Peyer's patch (tissue), 4 donors: ENCODE measurements around the gene ASTN1. TPM values are rescaled to one million over a fixed set of nuclear protein-coding genes. Genes with fewer than 3 reads are reported as not detected.

Experiments used
- DNase-seq, 3 donors: peaks; one replicate each; pipeline ENCODE4 v3.0.0-alpha.2; 2017 to 2019
- H3K27ac ChIP-seq, 4 donors: fragments of 200-600 bp; sonication (generic); one replicate each; pipeline ENCODE4 v1.5.1; 2016 to 2019
- H3K27me3 ChIP-seq, 2 donors: fragments of 200-600 bp; sonication (generic); one replicate each; pipeline ENCODE4 v1.5.1; 2019
- H3K36me3 ChIP-seq, 3 donors: fragments of 200-600 bp; sonication (generic); one replicate each; pipeline ENCODE4 v1.5.1; 2016 to 2019
- H3K4me1 ChIP-seq, 4 donors: fragments of 200-600 bp; sonication (generic); one replicate each; pipeline ENCODE4 v1.5.1; 2016 to 2019
- H3K4me3 ChIP-seq, 4 donors: fragments of 200-600 bp; sonication (generic); 1 replicate in 3 of 4; 2 replicates in 1 of 4; pipeline ENCODE4 v1.5.1; 2016 to 2019; ENCODE audit warnings: mild to moderate bottlenecking in 1 of 4
- H3K9me3 ChIP-seq, 4 donors: fragments of 200-600 bp; sonication (generic); one replicate each; pipeline ENCODE4 v1.5.1; 2016 to 2019; ENCODE audit warnings: mild to moderate bottlenecking in 1 of 4
- CTCF ChIP-seq, 6 experiments: fragments of 450-650 bp in 4 of 6; fragments of 200-600 bp in 2 of 6; sonication (generic) in 1 of 6; IDR thresholded peaks; one replicate each; pipeline ENCODE4 v1.5.1; 2017 to 2019; ENCODE audit warnings: antibody characterized with exemption in 6 of 6, mild to moderate bottlenecking in 3 of 6, moderate library complexity in 1 of 6
- POLR2A ChIP-seq, 2 donors: fragments of 450-650 bp; IDR thresholded peaks; one replicate each; pipeline ENCODE4 v1.5.1; 2017; ENCODE audit warnings: antibody characterized with exemption in 2 of 2, mild to moderate bottlenecking in 2 of 2, moderate library complexity in 2 of 2
- total RNA-seq, 4 donors: library from RNA; depleted of rRNA; stranded (reverse); fragments of >200 nt; gene quantifications; one replicate each; pipeline ENCODE4 v1.1.0, GENCODE V29; 2016

The ASTN1 gene
- total RNA-seq, 4 donors from 2014 or later, result 0.28 TPM; not detected in 3

DNA sequence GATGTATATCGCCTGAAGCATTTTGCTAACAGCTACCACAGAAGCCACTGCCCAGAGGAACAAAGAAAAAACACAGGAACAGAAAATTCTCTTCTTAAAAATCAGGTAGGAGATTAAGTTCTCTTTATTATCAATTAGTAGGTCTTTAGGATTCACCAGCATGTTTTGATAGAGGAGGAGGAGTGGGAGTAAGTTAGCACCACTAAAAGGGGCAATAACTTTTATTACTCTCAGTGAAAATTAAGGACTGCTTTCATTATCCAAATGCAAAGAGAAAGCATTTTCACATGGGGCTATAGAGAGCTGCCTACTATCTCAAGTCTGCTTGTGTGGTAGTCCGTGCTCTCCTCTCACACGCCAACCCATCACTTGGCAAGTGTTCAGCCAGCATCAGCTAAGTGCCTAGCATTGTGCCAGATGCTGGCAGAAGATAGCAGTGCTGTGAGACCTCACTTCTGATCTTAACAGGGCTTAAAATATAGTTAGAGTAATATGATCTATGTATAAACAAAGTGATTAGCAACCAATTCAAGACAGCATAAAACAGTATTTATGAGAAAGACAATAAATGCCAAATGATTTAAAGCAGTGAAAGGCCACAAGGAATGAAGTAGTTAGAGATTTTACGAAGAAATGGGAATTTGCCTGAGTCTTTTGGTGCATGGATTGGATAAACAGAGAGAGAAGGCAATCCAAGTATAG, 39.8 kb downstream of the ASTN1 start:
- DNase-seq, result no peak
- no peak overlapping the region for H3K27ac ChIP-seq
- no peaks in the 10 kb centered on the region for H3K27me3 ChIP-seq
- H3K4me1 ChIP-seq, result no peaks in the 10 kb centered on the region
- no peaks in the 10 kb centered on the region for H3K9me3 ChIP-seq
- no peak overlapping the region for H3K4me3 ChIP-seq
- H3K36me3 ChIP-seq, result no peaks in the 10 kb centered on the region
- no peak for TF ChIP-seq POLR2A (IDR thresholded peaks at IDR 0.05)
- TF ChIP-seq CTCF (IDR thresholded peaks at IDR 0.05), result no peak

DNA sequence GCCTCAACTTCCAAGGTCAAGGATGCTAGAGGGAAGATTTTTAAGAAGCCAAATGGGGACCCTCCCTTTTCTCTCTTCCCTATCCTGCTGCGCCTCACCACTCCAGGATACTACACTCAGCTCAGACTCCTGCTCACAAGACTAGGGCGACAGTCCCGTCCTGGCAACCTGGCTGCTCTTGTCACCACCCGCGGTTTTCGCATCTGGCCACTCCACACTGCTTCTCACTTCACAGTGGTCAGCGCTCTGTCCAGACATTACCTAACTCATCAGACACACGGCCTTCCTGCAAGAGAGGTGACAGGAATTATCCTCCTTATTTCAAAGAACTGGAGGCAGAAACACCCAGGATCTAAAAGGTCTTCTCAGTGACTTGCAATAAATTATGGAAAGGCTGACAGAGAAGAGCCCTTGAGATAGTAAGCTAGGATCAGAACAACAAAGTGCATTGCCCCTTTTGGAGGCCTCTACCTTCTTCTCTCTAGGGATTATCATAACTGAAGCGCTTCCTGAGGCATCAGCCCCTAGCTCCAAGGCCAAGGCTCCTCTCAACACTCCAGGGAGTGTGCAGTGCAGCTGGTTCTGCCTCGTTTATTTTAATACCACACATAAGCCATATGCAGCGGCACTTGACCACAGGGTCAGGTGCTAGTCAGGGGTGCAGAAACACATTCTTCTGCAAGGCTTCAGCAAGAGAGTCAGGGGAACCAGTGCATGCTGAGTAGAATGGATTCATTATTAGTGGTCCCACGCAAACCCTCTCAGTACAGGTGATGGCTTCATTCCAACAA, 41.9 kb downstream of the ASTN1 start:
- Histone ChIP-seq H3K27ac (no peak overlapping the region), H3K4me3 (no peak overlapping the region), H3K9me3 (no peaks in the 10 kb centered on the region), H3K27me3 (no peaks in the 10 kb centered on the region), H3K36me3 (no peaks in the 10 kb centered on the region), H3K4me1 (no peaks in the 10 kb centered on the region)
- DNase-seq, result no peak
- no peak for TF ChIP-seq POLR2A (IDR thresholded peaks at IDR 0.05)
- TF ChIP-seq CTCF (IDR thresholded peaks at IDR 0.05), result no peak

- TF ChIP-seq CTCF (IDR thresholded peaks at IDR 0.05), result no peak
- no peak for TF ChIP-seq POLR2A (IDR thresholded peaks at IDR 0.05)
- Histone ChIP-seq H3K4me1 (no peaks in the 10 kb centered on the region), H3K27ac (no peak overlapping the region), H3K27me3 (no peaks in the 10 kb centered on the region), H3K36me3 (no peaks in the 10 kb centered on the region), H3K4me3 (no peak overlapping the region), H3K9me3 (no peaks in the 10 kb centered on the region)
- DNase-seq, result no peak
Measured at GRCh38 chr1:177119311-177119710, 45.2 kb downstream of the ASTN1 start.

GRCh38 chr1:177118901-177119300, 45.6 kb downstream of the ASTN1 start:
- Histone ChIP-seq H3K27ac (no peak overlapping the region), H3K4me3 (no peak overlapping the region), H3K27me3 (no peaks in the 10 kb centered on the region), H3K9me3 (no peaks in the 10 kb centered on the region), H3K4me1 (no peaks in the 10 kb centered on the region), H3K36me3 (no peaks in the 10 kb centered on the region)
- TF ChIP-seq CTCF (IDR thresholded peaks at IDR 0.05), result no peak
- no peak for TF ChIP-seq POLR2A (IDR thresholded peaks at IDR 0.05)
- DNase-seq, result no peak

- Histone ChIP-seq H3K27ac (no peak overlapping the region), H3K9me3 (no peaks in the 10 kb centered on the region), H3K27me3 (no peaks in the 10 kb centered on the region), H3K4me3 (no peak overlapping the region), H3K4me1 (no peaks in the 10 kb centered on the region), H3K36me3 (no peaks in the 10 kb centered on the region)
- TF ChIP-seq POLR2A (IDR thresholded peaks at IDR 0.05), result no peak
- no peak for TF ChIP-seq CTCF (IDR thresholded peaks at IDR 0.05)
- no peak for DNase-seq
Measured at GRCh38 chr1:177116941-177117340, 47.6 kb downstream of the ASTN1 start.
